HG03575 (cell line): Measurements from ENCODE around the gene CD46.
A peak's percentile ranks its signal among the peaks of the same experiment; 100 is the strongest.

Experiments
- ATAC-seq: cut with Tn5 transposase; IDR thresholded peaks from one replicate; pipeline ENCODE4 v1.9.1; 2021; ENCODE audit not compliant: unreplicated experiment, insufficient number of reproducible peaks, low FRiP score; ENCODE audit errors: extremely low read depth

Gene CD46

DNA sequence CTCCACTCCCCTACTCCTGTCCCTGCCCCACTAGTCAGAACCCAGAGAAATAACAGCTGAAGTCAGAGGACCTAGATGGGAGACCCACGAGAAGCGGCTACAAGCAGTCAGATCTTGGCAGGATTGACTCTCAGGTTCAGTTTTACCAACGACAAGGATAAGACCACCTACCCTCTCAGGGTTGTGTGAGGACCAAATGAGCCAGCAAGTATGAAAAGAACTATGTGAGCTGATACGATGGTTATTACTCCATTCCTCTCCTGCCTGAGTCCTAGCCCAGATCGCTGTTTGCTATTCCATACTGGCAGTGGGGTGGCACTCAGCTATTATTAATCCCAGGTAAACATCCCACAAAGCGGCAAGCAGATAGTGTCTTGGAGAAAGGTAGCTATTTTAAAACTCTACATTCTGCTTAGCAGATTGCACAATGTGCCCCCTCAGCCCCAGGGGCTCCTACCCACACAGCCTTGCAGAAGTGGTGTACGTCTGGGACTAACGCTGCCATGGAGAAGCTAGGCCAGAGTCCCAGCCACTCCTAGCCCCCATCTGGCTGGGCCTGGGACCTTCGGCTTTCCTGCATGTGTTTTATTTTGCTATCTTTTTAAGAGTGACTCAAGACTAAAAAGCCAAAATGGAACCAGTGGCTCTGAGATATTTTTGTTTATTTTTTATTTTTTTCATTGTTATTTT is 58.9 kb downstream of the CD46 start:
- ATAC-seq, result no peak

- ATAC-seq, result no peak
Observed at GRCh38 chr1:207811319-207811718, 59.5 kb downstream of the CD46 start.

GRCh38 chr1:207811920-207812720 is 60.3 kb downstream of the CD46 start:
- no peak for ATAC-seq

DNA sequence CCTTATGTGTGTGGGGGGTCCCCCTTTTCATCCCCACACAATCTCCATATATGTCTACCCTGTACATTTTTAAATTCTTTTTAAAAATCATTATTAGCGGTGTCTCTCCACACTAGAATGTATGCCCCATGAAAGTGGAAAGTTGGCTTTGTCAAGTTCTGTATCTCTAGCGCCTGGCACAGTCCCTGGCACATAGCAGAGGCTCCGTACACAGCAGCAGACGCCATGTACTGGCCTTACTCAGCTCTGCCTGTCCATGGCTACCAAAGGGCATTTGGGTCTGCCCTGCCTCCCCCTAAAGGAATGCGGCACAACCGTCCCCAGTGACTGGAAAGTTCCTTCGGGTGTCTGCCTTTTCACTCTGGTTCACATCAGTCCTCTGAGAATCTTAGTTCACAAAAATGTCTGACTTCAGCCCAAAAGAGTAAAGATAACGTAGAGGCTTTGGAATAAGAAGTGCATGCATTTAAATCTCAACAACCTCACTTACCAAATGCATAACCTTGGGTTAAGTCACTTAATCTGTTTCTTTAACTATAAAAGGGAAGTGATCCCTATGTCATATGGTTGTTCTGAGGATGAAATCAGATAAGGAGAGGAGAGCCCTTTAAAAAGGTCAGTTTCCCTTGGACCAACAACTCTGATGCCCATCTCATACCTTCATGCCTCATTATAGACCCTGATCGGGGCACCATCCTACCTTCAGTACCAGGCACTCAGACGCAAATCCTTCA is 61.1 kb downstream of the CD46 start:
- no peak for ATAC-seq

GRCh38 chr1:207813512-207813881 is 61.6 kb downstream of the CD46 start:
- ATAC-seq, result no peak

DNA sequence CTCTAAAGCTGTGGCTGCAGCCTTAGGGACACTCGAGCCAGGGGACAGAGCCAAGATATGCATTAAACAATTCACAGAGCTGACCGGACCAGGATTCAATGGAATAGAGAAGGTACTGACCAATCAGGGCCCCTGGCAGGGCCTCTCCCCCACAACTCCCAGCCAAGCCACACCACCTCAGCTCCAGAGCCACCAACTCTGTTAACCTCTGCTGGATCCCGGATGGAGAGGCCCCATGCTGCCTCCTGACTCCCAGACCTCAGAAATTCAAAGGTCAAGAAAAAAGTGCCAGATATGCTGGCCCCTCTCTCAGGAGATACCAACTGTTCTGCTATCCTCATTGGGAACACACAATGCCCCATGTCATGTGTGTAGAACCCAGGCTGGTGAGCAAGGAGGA is 62.1 kb downstream of the CD46 start:
- ATAC-seq, result no peak

DNA sequence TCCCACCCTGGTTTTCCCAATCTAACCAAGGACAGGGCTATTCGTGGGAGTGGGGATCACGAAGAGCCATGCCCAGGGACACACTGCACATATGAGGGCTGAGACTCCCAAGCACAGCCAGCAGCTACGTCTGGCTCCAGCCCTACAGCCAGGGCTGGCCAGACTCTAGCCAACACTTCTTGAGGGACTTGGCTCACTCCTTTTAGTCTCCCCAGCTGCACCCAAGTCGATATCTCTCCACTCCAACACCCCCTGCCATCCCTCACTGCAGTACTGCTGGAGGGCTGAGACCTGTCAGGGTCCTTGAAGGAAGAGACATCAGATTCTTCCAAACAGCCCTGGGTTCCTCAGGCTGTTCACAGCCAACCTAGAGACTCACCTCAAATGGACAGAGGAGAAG is 62.6 kb downstream of the CD46 start:
- ATAC-seq, result no peak

DNA sequence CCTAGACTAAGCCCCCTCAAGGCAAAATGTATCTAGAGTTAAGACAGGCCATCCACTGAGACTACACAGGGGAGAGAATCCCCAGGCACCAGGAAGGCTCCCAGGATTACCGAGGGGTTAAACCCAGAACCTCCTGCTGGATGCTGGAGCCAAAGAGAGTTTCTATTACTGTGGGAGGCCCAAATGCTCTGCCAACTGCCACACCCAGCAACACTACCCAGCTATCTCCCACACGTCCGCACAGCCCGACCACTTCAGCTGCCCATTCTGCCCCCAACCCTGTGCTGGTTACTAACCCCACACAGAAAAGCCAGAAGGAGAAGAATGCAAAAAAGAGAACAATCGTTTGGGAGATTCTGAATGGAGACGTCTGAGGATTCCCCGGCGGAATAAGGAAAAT is 63.6 kb downstream of the CD46 start:
- ATAC-seq, result no peak

DNA sequence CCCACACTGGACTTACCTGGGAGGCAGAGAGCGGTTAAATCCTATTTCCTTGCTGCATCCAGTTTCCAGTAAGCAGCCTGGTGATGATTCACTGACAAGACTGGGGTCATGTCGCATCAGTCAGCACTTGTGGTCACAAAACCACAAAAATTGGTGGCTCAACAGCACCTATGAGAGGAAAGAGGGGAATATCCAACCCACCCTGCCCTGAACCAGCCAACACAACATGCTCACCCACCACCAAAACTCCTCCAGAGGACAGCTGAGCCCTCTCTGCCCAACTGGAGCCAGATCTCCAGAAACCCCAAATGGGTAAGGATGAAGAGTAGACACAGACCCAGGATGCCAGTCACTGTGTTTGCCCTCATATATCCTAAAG is 64.0 kb downstream of the CD46 start:
- no peak for ATAC-seq

DNA sequence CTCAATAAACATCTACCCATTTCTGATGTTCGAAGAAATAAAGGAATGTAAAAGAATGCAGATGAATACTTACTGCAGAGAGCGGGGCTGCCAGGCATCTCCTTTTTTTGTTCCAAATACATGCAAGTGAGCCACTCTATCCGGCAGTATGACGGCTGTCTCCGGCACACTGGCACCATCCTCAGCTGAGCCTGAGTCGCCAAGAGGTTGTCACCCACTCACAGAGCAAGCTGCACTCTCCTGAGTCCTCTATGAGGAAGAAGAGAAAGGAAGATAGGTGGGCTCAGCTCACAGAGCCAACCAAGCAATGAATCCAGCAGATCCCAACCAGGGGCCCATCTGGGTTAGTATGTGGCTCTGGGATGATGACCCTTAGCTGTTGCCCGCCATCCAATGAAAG is 65.3 kb downstream of the CD46 start:
- no peak for ATAC-seq

DNA sequence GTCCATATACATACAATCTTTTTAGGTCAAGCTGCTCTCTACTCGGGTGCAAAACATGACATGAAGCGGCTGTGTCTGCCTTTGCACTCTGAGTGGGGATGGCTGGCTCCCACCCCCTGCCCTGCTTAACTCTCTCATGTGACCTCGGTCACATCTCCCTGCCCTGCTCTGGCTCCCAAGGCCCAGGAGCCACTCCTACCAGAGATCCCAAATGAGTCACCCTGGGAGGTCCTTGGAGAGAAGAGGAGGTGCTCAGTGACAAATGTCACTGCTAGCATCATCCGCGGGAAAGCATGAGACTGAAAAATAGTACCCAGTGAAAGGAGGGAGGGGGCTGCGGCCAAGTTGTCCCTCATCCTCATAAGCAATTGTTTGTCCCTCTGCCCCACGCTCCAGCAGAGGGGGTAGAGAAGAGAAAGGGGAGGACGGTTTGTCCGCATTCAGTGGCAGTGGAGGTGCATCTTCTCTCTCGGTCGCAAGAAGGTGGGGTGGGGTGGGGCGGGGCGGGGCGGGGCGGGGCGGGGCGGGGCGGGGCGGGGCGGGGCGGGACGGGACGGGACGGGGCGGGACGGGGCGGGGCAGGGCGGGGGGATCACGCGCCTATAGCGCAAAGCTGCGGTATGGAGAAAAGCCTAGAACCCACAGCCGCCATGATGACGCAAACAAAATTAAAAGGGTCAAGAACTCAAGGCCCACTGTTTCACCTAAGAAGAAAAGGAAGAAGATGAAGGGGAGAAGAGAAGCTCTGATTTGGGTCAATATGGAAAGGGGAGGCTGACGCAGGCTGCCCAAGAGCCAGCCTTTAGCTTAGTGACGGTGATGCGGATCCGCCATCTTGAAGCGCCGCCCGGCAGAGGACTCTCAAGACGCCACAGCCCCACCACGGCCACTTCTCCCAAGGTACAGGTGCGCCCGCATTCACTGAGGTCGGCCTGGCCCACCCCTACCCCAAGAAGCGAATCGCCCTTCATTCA is 66.2 kb downstream of the CD46 start:
- ATAC-seq, result no peak

GRCh38 chr1:207818971-207819451 is 67.2 kb downstream of the CD46 start:
- no peak for ATAC-seq

- ATAC-seq, result no peak
Observed at GRCh38 chr1:207820568-207821463, 69.0 kb downstream of the CD46 start.

DNA sequence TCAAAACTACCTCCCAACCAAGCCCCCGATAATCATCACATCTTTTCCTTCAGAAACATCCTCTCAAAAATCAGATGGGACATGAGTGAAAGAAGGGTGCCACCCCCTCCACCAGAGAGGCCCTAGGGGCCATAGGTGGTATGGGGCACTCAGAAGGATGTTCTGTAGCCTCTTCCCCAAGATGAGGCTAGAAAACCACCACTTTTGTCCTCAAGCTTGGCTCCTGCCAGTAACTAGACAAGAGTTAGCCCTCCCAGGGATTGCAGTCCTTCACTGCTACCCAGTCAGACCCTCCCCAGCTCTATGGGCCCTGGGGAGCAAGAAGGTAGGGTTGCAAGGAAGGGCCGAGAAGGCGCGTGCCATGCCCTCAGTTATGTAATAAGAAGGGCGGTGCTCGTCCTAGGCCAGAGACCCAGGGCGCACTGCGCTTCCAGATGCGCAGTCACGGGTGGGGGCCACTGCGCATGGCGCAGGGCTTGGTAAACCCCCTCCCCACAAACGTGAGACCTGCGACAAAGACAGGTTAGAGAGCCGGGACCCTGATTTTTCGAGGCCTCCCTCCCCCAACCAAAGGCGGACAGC is 69.7 kb downstream of the CD46 start:
- ATAC-seq, result no peak

DNA sequence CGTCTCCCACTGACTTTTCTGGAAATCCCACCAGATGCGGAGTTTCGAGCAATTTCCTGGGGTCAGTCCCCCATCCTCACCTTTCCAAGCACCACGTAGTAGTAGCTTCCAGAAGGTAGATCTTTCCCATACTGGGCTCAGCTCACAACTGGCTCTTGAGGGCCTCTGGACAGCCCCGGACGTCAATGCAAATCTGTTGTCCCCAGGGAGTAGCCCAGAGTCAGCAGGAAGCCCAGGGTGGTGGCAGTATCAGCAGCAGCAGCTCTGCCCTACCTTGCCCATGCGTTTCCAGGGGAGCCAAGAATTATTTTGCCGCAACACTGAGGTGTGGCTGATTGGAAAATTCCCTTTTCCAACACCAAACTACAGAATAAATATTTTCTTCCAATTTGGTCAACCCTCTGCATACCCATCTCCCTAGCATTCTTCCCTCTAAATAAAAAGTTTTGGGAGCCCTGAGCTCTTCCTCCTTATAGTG is 70.3 kb downstream of the CD46 start:
- ATAC-seq, result no peak

DNA sequence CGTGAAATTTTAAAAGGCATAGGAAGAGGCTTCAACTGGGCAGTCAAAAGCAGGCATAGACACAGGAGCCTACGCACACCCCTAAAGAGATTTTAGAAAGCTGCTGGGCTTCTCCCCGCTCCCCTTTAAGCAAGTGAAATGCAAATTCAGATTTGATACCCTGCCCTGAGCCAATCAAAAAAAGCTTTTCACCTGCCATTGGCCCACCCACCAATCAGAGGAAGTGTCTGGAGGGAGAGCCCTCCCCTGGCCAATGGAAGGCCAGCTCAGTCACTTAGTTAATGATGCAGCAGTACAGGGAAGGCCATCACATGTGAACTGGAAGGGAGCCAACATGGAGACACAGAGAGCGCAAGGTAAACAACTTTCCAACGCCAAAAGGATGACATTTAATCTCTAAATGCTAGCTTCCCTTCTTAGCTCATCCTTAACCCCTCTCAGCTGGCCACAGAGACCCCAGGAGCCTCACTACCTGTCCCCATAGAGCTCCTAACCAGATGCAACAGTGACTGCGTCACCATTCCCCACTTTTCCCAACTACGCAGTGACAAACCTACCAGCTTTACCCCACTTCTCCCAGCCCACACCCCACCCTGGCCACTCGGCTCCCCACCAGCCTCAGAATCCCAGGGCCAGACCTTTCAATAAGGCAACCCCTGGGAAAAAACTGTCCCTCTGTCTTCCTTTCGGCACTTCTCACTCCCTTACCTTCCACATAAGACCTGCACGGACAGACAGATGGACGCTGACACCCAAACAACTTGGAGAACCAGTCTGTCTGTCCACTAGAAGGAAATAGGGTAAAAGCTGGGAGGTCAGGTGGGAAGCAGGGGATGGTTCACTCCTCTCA is 71.0 kb downstream of the CD46 start:
- peak; percentile 63 for ATAC-seq

DNA sequence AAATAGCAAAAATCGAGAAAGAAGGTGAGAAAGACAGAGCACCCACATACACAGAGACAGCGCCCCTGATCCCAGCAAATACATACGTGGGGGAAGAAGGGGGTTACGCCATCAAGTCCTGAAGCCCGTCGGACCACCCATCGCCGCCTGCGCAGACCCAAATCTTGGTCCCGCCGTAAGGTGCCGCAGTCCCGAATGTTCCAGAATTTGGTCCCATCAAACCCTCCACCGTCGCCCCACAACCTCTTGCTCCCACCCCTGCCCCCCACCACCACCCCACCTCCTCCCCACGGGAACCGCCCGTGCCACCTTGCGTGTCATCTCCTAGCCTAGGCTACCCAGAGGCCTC is 71.7 kb downstream of the CD46 start:
- no peak for ATAC-seq
